Tibial nerve (tissue), 4 donors: ENCODE data around the gene ATF5.

Experiments
- CTCF ChIP-seq, 5 experiments: fragments of 200-600 bp in 3 of 5; fragments of 450-650 bp in 2 of 5; sonication (generic) in 3 of 5; IDR thresholded peaks; one replicate each; pipeline ENCODE4 v1.5.1; 2016 to 2019; ENCODE audit warnings: antibody characterized with exemption in 5 of 5, mild to moderate bottlenecking in 3 of 5, moderate library complexity in 2 of 5
- EP300 ChIP-seq, 2 donors: sonication (generic); formaldehyde crosslinking; IDR thresholded peaks; one replicate each; pipeline ENCODE4 v1.6.1; 2017; ENCODE audit warnings: antibody characterized with exemption in 2 of 2, mild to moderate bottlenecking in 1 of 2
- POLR2A ChIP-seq, 2 donors: fragments of 450-650 bp; IDR thresholded peaks; one replicate each; pipeline ENCODE4 v1.6.1; 2017; ENCODE audit warnings: antibody characterized with exemption in 2 of 2, mild to moderate bottlenecking in 2 of 2, moderate library complexity in 2 of 2

- TF ChIP-seq EP300 (IDR thresholded peaks at IDR 0.05), result no peak
- TF ChIP-seq POLR2A (IDR thresholded peaks at IDR 0.05), result no peak
- TF ChIP-seq CTCF (IDR thresholded peaks at IDR 0.05), result no peak
Measured at GRCh38 chr19:49977881-49978280, 48.9 kb downstream of the ATF5 start.
